DMS53 treated with DMSO at 0.1 percent for 48 hours (cell line): ENCODE data around the gene DENND1A.
"Not testable (repeated sequence)": the region's sequence is repeated elsewhere in the genome, so short reads cannot be mapped to it uniquely, and the experiment has no call there.

Experiments used
- DNase-seq: peaks from one replicate; lab custom pipeline; 2025; ENCODE audit not compliant: unreplicated experiment; lab: John Stamatoyannopoulos, UW

The DENND1A gene

GRCh38 chr9:123825342-123826060 is 104.4 kb downstream of the DENND1A start:
- DNase-seq, result no peak

DNA sequence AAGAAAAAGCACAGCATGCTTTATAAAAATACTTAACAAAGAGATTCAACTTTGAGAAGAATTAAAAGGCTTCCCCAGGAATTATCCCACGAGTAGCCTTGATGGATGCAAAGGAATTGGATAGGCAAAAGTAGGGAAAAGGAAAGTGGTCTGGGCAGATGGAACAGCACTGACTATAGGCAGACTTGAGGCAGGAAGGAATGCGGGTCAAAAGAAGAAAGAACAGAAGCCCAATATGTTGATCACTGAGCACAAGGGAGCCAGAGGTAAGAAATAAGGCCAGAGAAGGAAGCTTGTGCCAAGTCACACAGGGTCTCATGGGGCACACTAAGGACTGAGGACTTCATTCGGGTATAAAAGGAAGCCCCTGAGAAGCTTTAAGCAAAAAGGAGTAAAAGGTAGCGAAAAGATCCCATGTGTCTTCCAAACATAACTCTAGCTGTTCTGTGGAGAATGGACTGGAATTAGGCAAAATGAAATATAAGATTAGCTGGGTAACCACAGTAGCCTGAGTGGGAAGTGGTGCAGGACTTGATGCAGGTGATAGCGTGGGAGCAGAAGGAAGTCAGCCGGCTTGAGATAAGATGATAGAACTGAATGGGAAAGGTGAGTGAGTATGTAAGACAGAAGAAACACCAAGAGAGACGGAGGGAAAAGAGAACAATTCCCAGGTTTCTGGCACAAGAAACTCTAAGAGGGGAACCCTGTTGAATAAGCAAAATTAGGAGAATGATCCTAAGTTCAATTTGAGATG is 106.6 kb downstream of the DENND1A start:
- DNase-seq, result no peak

GRCh38 chr9:123821619-123822018 is 108.3 kb downstream of the DENND1A start:
- no peak for DNase-seq

DNA sequence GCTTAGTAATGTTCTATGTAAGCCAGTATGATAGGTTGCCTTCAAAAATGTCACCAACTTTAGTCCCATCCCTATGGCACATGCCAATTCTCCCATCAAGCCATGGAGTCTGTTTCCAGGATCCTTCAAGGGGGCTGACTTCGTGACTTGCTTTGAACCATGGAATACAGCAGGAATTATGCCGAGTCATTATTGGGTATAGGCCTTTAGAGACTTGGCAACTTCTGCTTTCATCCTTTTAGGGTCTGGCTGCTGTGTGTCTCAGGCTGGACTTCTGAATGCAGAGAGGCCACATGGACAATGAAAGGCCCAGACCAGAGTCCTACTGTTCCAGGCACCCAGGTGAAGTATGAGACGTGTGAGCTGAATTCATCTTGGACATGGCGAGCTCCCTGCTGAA is 109.8 kb downstream of the DENND1A start:
- no peak for DNase-seq

DNA sequence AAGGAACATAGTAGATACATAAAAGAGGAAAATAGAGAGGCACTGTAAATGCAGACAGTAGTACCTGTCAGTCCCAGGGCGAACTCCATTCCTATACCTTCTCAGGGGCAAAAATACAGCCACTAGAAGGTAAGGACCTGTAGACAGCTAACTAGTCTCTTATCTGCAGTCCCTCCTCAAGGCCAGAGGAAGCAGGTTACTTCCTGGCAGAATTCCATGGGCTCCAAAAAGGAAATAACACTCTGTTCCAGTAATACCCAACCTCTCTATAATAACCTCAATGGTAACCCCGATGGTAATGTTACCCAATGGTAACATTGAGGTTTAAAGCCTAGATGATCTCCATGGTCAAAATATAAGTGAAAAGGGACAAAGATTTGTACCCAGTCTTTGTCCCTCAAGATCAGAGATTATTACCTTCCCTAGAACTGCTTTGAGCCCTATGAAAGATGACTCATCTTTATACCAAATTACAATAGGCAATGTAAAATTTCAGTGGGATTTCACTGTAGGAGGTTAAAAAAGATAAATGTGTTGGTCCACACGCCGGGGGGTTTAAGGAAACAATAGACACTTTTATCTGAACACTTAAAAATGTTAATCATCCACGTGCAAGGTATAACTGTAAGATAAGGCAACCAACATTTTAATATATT is 113.0 kb downstream of the DENND1A start:
- no peak for DNase-seq

DNA sequence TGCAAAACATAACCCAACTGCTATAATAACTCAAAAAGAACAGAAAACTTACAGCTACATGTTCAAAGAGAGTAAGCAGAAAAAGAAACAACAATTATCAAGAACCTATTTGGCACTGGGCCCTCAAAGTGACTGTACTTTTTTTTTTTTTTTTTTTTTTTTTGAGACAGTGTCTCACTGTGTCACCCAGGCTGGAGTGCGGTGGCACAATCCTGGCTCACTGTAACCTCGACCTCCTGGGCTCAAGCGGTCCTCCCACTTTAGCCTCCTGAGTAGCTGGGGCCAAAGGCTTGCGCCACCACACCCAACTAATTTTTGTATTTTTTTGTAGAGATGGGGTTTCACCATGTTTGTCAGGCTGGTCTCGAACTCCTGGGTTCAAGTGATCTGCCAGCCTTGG is 114.1 kb downstream of the DENND1A start:
- DNase-seq, result not testable (repeated sequence)

DNA sequence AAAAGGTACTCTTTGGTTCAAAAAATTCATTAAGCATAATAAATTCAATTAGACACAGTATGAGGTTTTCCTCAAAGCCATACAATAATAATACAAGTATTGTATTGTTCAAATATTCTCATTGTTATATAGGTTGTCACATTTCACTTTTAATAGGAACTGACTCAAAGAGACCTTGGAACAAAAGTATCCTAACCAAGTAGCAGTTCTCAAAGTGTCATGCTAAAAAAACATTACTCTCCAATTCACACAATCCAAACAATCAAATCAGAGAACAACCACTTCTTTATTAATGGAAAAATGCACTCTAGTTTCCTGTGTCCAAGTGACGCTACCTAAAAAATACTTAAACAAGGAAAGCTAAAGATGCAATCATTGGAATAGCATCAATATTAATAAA is 115.4 kb downstream of the DENND1A start:
- DNase-seq, result no peak

DNA sequence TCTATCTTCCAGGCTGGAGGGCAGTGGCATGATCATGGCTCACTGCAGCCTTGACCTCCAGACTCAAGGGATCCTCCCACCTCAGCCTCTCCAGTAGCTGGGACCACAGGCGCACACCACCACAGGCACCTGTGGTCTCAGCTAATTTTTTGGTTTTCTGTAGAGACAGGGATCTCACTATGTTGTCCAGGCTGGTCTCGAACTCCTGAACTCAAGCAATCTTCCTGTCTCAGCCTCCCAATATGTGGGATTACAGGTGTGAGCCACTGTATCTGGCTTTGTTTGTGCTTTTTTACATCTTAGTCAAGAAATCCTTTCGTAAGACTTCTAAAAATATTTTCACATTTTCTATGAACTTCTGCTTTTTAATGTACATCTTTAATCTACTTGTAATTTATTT is 116.9 kb downstream of the DENND1A start:
- DNase-seq, result no peak

GRCh38 chr9:123807251-123807650 is 122.7 kb downstream of the DENND1A start:
- DNase-seq, result no peak

DNA sequence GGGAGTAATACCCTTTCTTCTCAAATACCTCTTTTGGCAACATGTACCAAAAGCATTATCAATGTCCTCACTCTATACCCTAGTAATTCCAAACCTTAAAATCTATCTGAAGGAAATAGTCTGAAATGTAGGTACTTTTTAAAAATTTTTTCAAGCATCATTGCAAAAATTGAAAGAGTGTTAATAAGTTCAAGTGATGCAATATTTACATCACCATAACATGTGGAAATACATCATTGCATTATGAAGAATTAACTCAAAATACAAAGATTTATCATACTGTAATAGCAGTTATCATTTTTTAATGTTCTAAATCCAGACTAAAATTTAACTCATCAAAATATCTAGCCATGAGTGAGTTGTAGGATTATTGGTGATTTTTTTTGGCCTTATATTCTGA is 123.1 kb downstream of the DENND1A start:
- DNase-seq, result no peak

GRCh38 chr9:123798195-123798594 is 131.7 kb downstream of the DENND1A start:
- no peak for DNase-seq

DNA sequence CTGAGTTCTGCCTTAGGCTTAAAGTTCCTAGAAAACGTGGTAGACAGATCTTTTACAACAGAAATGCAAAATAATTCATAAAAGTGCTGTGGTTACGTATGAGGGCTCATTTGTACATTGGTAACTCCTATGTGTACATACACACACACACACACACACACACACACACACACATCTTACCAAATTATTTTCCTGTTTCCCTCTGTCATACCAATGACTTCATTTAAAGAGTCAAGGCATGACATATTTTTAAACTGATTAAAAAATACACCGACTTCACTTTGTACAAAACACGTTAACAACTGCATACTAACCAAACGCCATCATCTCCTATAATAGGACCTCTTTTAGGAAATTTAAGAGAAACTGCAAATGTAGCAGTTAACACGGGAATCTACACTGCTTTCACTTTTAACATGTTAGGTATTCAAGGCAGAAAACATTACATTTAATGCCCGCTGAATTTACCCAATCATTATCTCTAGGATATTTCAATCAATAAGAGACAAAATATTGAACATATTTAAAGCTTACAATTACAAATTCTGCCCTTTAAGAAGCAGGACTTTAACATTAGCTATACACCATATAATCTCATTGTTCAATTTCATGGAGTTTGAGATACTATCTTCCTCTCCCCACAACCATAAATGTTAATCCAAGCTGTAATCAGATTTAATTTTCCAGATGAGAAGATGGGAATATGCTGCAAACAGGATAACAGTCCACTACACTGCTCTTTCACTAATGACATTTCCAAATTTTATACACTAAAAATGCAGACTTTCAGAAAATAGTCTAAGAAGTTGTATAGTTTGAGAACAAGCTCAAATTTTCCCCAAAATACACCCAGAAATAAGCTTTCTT is 133.1 kb downstream of the DENND1A start:
- no peak for DNase-seq

GRCh38 chr9:123796094-123796493 is 133.8 kb downstream of the DENND1A start:
- DNase-seq, result no peak

DNA sequence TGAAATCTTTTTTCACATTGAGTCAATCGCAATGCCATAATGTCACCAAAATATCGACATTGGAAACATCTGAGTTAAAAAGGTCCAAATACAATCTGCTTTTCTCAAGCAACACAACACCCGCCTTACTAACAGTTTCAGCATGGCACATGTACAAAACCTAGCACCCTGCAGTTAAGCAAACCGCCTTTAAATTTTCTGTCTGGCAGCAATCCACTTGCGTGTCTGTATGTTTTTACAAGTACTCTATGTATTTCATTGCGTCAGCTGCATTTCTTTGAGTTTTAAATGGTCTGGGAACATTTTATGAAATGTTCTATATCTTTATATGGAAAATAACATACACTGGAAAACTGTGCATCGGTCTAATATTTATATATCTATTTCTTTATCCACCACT is 134.6 kb downstream of the DENND1A start:
- DNase-seq, result no peak

- no peak for DNase-seq
Measured at GRCh38 chr9:123792501-123792900, 137.4 kb downstream of the DENND1A start.

GRCh38 chr9:123789554-123790292 is 140.2 kb downstream of the DENND1A start:
- no peak for DNase-seq

- DNase-seq, result no peak
Measured at GRCh38 chr9:123787416-123787815, 142.5 kb downstream of the DENND1A start.

GRCh38 chr9:123784518-123784917 is 145.4 kb downstream of the DENND1A start:
- DNase-seq, result no peak

- no peak for DNase-seq
Measured at GRCh38 chr9:123778232-123778902, 151.6 kb downstream of the DENND1A start.
